WTC11 (cell line): Measurements from ENCODE around the gene DLG1.

Source experiments
- ATF3 ChIP-seq: sonication (generic); formaldehyde crosslinking; conservative IDR thresholded peaks from 2 replicates; pipeline ENCODE4 v1.8.1; 2022; ENCODE audit warnings: mild to moderate bottlenecking, missing genetic modification reagents
- ETV6 ChIP-seq: sonication (generic); formaldehyde crosslinking; IDR thresholded peaks from 2 replicates; pipeline ENCODE4 v1.8.1; 2022; ENCODE audit warnings: mild to moderate bottlenecking, missing genetic modification reagents
- FOXK1 ChIP-seq: sonication (generic); formaldehyde crosslinking; IDR thresholded peaks from 2 replicates; pipeline ENCODE4 v1.8.0; 2022; ENCODE audit warnings: mild to moderate bottlenecking, moderate library complexity, missing genetic modification reagents
- IRF2 ChIP-seq: sonication (generic); formaldehyde crosslinking; IDR thresholded peaks from 2 replicates; pipeline ENCODE4 v1.8.0; 2022; ENCODE audit warnings: low read depth, missing genetic modification reagents, borderline replicate concordance
- NFYB ChIP-seq: sonication (generic); formaldehyde crosslinking; conservative IDR thresholded peaks from 2 replicates; pipeline ENCODE4 v1.8.0; 2022; ENCODE audit warnings: low read depth, missing genetic modification reagents
- SMAD3 ChIP-seq: sonication (generic); formaldehyde crosslinking; IDR thresholded peaks from 2 replicates; pipeline ENCODE4 v1.8.0; 2022; ENCODE audit warnings: missing genetic modification reagents, mild to moderate bottlenecking, borderline replicate concordance
- USF2 ChIP-seq: sonication (generic); formaldehyde crosslinking; IDR thresholded peaks from 2 replicates; pipeline ENCODE4 v1.8.1; 2023; ENCODE audit warnings: mild to moderate bottlenecking, missing genetic modification reagents, moderate library complexity
- ZMAT4 ChIP-seq: fragments of 250-450 bp; sonication (Bioruptor Pico); IDR thresholded peaks from 2 replicates; pipeline ENCODE4 v1.9.0; 2021; ENCODE audit warnings: mild to moderate bottlenecking
- TF ChIP-seq, protein P1 (sequence below): fragments of 200-600 bp; IDR thresholded peaks from 2 replicates; pipeline ENCODE4 v1.8.0; 2022; ENCODE audit warnings: antibody characterized with exemption
- TF ChIP-seq, protein P2 (sequence below): sonication (generic); formaldehyde crosslinking; IDR thresholded peaks from 2 replicates; pipeline ENCODE4 v1.8.1; 2022; ENCODE audit warnings: missing genetic modification reagents, borderline replicate concordance

DNA sequence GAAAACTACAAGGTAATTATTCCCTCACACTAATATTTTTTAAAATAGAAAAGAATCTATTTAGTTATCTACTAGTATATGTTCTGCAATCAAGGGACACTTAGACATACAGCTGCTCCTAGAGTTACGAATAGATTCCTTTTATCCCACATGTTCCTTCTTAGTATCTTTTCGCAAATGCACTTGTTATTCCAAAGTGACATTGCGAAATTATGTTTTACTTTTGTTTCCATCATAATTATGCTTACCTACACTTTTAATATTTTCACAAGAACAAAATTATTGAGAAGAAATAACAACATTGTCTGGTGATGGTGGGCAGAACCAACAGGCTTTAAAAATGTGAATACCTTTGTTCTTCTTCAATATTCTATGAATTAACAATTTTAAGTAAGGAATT is 161.7 kb downstream of the DLG1 start:
- TF ChIP-seq, protein P1, sequence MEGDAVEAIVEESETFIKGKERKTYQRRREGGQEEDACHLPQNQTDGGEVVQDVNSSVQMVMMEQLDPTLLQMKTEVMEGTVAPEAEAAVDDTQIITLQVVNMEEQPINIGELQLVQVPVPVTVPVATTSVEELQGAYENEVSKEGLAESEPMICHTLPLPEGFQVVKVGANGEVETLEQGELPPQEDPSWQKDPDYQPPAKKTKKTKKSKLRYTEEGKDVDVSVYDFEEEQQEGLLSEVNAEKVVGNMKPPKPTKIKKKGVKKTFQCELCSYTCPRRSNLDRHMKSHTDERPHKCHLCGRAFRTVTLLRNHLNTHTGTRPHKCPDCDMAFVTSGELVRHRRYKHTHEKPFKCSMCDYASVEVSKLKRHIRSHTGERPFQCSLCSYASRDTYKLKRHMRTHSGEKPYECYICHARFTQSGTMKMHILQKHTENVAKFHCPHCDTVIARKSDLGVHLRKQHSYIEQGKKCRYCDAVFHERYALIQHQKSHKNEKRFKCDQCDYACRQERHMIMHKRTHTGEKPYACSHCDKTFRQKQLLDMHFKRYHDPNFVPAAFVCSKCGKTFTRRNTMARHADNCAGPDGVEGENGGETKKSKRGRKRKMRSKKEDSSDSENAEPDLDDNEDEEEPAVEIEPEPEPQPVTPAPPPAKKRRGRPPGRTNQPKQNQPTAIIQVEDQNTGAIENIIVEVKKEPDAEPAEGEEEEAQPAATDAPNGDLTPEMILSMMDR = no peak
- TF ChIP-seq SMAD3 (CRISPR knock-in tag) = no peak
- TF ChIP-seq ZMAT4 (CRISPR knock-in tag) = no peak
- TF ChIP-seq, protein P2, sequence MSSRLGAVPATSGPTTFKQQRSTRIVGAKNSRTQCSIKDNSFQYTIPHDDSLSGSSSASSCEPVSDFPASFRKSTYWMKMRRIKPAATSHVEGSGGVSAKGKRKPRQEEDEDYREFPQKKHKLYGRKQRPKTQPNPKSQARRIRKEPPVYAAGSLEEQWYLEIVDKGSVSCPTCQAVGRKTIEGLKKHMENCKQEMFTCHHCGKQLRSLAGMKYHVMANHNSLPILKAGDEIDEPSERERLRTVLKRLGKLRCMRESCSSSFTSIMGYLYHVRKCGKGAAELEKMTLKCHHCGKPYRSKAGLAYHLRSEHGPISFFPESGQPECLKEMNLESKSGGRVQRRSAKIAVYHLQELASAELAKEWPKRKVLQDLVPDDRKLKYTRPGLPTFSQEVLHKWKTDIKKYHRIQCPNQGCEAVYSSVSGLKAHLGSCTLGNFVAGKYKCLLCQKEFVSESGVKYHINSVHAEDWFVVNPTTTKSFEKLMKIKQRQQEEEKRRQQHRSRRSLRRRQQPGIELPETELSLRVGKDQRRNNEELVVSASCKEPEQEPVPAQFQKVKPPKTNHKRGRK (CRISPR knock-in tag) = no peak
- TF ChIP-seq NFYB (CRISPR knock-in tag) = no peak
- TF ChIP-seq USF2 = no peak
- no peak for TF ChIP-seq ATF3 (CRISPR knock-in tag)
- no peak for TF ChIP-seq ETV6
- TF ChIP-seq IRF2 (CRISPR knock-in tag) = no peak
- no peak for TF ChIP-seq FOXK1 (CRISPR knock-in tag)
